ENCODE data around the gene TCHHL1. TPM values are rescaled to one million over a fixed set of nuclear protein-coding genes. Genes with fewer than 3 reads are reported as not detected.

Gene TCHHL1
- total and polyA plus RNA-seq, 2 of the 13 experiments (the other 11 are each of a cell fraction or from before 2014, with no cell fraction given), result not detected

- no peak for TF ChIP-seq PRDM4 (CRISPR knock-in tag; IDR thresholded peaks at IDR 0.05; ENCODE audit: borderline replicate concordance)
- TF ChIP-seq SRSF1 (optimal IDR thresholded peaks at IDR 0.05; ENCODE audit: low read depth, low read length), result no peak
- no peak for TF ChIP-seq ZFP90 (CRISPR knock-in tag; IDR thresholded peaks at IDR 0.05; ENCODE audit: borderline replicate concordance)
- no peak for TF ChIP-seq PBX3 (CRISPR knock-in tag; IDR thresholded peaks at IDR 0.05; ENCODE audit: borderline replicate concordance)
- TF ChIP-seq MTA3 (CRISPR knock-in tag; IDR thresholded peaks at IDR 0.05), result no peak
- no peak for TF ChIP-seq SMAD9 (CRISPR knock-in tag; IDR thresholded peaks at IDR 0.05)
Observed at GRCh38 chr1:152112101-152112884, 23.4 kb upstream of the TCHHL1 start (continued).

GRCh38 chr1:152111515-152111968 lies 22.7 kb upstream of the TCHHL1 start:
- CTCF ChIA-PET (ENCODE audit: low intra/inter-chr PET ratio, low total read pairs), result no interaction called here
- in situ Hi-C loops (cut with HindIII; ENCODE audit: extremely low pct_ligation_motif_present, low pct_unique_long_range_greater_than_20kb) (no loop called here), intact Hi-C loops (cut with micrococcal nuclease; ENCODE audit: unreplicated experiment) (no loop called here)
- ATAC-seq, result no peak; the same call in 2 of the 3 replicates
- Histone ChIP-seq H3K27ac (ENCODE audit: extremely low read length, insufficient read depth, low read length) (no peak overlapping the region), H3K4me3 (replicated peaks in 1 of 3; ENCODE audit: insufficient read depth in 1 of 3, low read depth in 2 of 3, low read length in 3 of 3) (peak overlapping the region in 1 of 3 experiments; percentile 28; a peak in 1 of 6 replicates), H2AFZ (ENCODE audit: low read length) (no peak overlapping the region), H3K36me3 (replicated peaks in 1 of 2; ENCODE audit: control insufficient read depth in 1 of 2, insufficient read depth in 2 of 2, low read length in 2 of 2) (no peaks in the 10 kb centered on the region), H3K4me2 (ENCODE audit: low read depth, low read length) (peak overlapping the region; percentile 47; the same call in 1 of the 2 replicates), H3K9me3 (ENCODE audit: low read length) (no peaks in the 10 kb centered on the region), H3K4me1 (ENCODE audit: insufficient read depth, low read length) (no peaks in the 10 kb centered on the region), H3K79me2 (ENCODE audit: insufficient read depth, low read length) (no peaks in the 10 kb centered on the region), H3K27me3 (ENCODE audit: control insufficient read depth in 1 of 2, insufficient read depth in 2 of 2, low read length in 2 of 2) (peaks cover 5 to 55% of the 10 kb centered on the region in 2 experiments; a peak in 3 of 5 replicates), H4K20me1 (ENCODE audit: insufficient read depth, low read length) (no peaks in the 10 kb centered on the region), H3K9ac (ENCODE audit: insufficient read depth, low read depth, low read length) (no peak overlapping the region)
- FAIRE-seq, result no peak
- WGBS (ENCODE audit: low lambda C conversion rate), result 15% methylated on average over 43 of the region's 44 CpGs
- POLR2A ChIA-PET, result no interaction called here
- BruUV-seq (replicated peaks), result no TSS peak
- no peak for DNase-seq (ENCODE audit: low spot score)
- TF ChIP-seq ZFP91 (CRISPR knock-in tag; IDR thresholded peaks at IDR 0.05; ENCODE audit: borderline replicate concordance), result no peak
- TF ChIP-seq CHCHD3 (CRISPR knock-in tag; IDR thresholded peaks at IDR 0.05), result no peak
- TF ChIP-seq ZNF720 (CRISPR knock-in tag; IDR thresholded peaks at IDR 0.05), result no peak
- TF ChIP-seq MAFF (IDR thresholded peaks at IDR 0.05; ENCODE audit: low read depth, low read length), result no peak
- no peak for TF ChIP-seq UBTF (CRISPR knock-in tag; IDR thresholded peaks at IDR 0.05)
- TF ChIP-seq STAG1 (CRISPR knock-in tag; IDR thresholded peaks at IDR 0.05), result no peak
- TF ChIP-seq EZH2 (conservative IDR thresholded peaks at IDR 0.05; ENCODE audit: low read depth, low read length), result no peak
- no peak for TF ChIP-seq NBN (conservative IDR thresholded peaks at IDR 0.05)
- TF ChIP-seq ZNF432 (CRISPR knock-in tag; IDR thresholded peaks at IDR 0.05; ENCODE audit: borderline replicate concordance), result no peak

Measured in HepG2 (cell line).